Uterus (tissue), 4 donors: Measurements from ENCODE around the gene KCNA2. TPM values are rescaled to one million over a fixed set of nuclear protein-coding genes. Genes with fewer than 3 reads are reported as not detected.

Source experiments
- DNase-seq, 2 donors: peaks; one replicate each; pipeline ENCODE4 v3.0.0-alpha.2; 2019 to 2020
- H3K27ac ChIP-seq, 2 donors: fragments of 200-600 bp; sonication (generic); 1 replicate in 1 of 2; 2 replicates in 1 of 2; pipeline ENCODE4 v1.5.1; 2016 to 2018
- H3K27me3 ChIP-seq, 2 donors: fragments of 200-600 bp; sonication (generic); one replicate each; pipeline ENCODE4 v1.5.1; 2018 to 2019; ENCODE audit warnings: control low read depth in 1 of 2
- H3K36me3 ChIP-seq, 2 donors: fragments of 200-600 bp; sonication (generic); one replicate each; pipeline ENCODE4 v1.5.1; 2019; ENCODE audit warnings: control low read depth in 1 of 2
- H3K4me1 ChIP-seq, 2 donors: fragments of 200-600 bp; sonication (generic); one replicate each; pipeline ENCODE4 v1.5.1; 2018 to 2019; ENCODE audit warnings: control low read depth in 1 of 2
- H3K4me3 ChIP-seq, 2 donors: fragments of 200-600 bp; sonication (generic); 1 replicate in 1 of 2; 2 replicates in 1 of 2; pipeline ENCODE4 v1.5.1; 2018 to 2019; ENCODE audit warnings: mild to moderate bottlenecking in 1 of 2
- H3K9me3 ChIP-seq, 2 donors: fragments of 200-600 bp; sonication (generic); one replicate each; pipeline ENCODE4 v1.5.1; 2019; ENCODE audit warnings: control low read depth in 1 of 2
- CTCF ChIP-seq, 4 experiments: fragments of 200-600 bp in 2 of 4; fragments of 450-650 bp in 2 of 4; sonication (generic) in 2 of 4; IDR thresholded peaks; one replicate each; pipeline ENCODE4 v1.5.1; 2016 to 2019; ENCODE audit warnings: antibody characterized with exemption in 4 of 4, mild to moderate bottlenecking in 2 of 4, moderate library complexity in 1 of 4
- POLR2A ChIP-seq, 2 donors: fragments of 450-650 bp; IDR thresholded peaks; one replicate each; pipeline ENCODE4 v1.6.1; 2016; ENCODE audit warnings: antibody characterized with exemption in 2 of 2, mild to moderate bottlenecking in 1 of 2, moderate library complexity in 1 of 2
- intact Hi-C: fragments of 100-400 bp; cut with DNase I; formaldehyde crosslinking; loops from one replicate; pipeline ENCODE4 v1.15.1; 2023; ENCODE audit warnings: low total_unique reads
- total RNA-seq, 4 donors: library from RNA; depleted of rRNA in 3 of 4; stranded (reverse); fragments of >200 nt in 3 of 4; gene quantifications; one replicate each; pipeline versions ENCODE4 v1.1.0 to v1.2.4, GENCODE V29; 2014 to 2023
- donor health status: DM: yes; HTN: yes; CAD: no.

Gene KCNA2
- total RNA-seq, 4 donors from 2014 or later = 0.21 to 0.62 TPM; not detected in 2

- Histone ChIP-seq H3K27ac (no peak overlapping the region), H3K27me3 (no peaks in the 10 kb centered on the region), H3K9me3 (no peaks in the 10 kb centered on the region), H3K36me3 (no peaks in the 10 kb centered on the region), H3K4me1 (no peaks in the 10 kb centered on the region), H3K4me3 (no peak overlapping the region)
- TF ChIP-seq CTCF (IDR thresholded peaks at IDR 0.05) (no peak), POLR2A (IDR thresholded peaks at IDR 0.05) (no peak)
- no peak for DNase-seq
- intact Hi-C loops = no loop called here
These were observed 61.4 kb downstream of the KCNA2 start for GRCh38 chr1:110544753-110545152.

Other genes starting within 250 kb of the KCNA2 start
- gene SLC16A4, start 215.3 kb downstream of the KCNA2 start, total RNA-seq = 10 to 100 TPM in 1 of 4 donors, 1 to 10 TPM in 3; 2.3 to 11.3 (median 4.6) TPM
- 100 to 1,000 TPM in 1 of 4 donors, 10 to 100 TPM in 2, 1 to 10 TPM in 1; 5.4 to 117 (median 58.5) TPM for gene LAMTOR5, start 198.7 kb downstream of the KCNA2 start, total RNA-seq
- gene PROK1, start 155.2 kb downstream of the KCNA2 start, total RNA-seq = 1 to 10 TPM in 1 of 4 donors, not detected in 3; 1.4 TPM
- gene KCNA10, start 87.2 kb downstream of the KCNA2 start, total RNA-seq = not detected
- 1 to 10 TPM; 1.3 to 5.6 (median 2.0) TPM for gene KCNA3, start 68.6 kb upstream of the KCNA2 start, total RNA-seq